GM12878 (cell line): ENCODE measurements around the gene MAPKAP1. TPM values are rescaled to one million over a fixed set of nuclear protein-coding genes. Genes with fewer than 3 reads are reported as not detected.

Experiments
- ATAC-seq: fragments of 200-7000 bp; cut with Tn5 transposase; 3 replicates; pipeline ENCODE4 v1.9.1; 2020; ENCODE audit warnings: mild to moderate bottlenecking, moderate library complexity
- BruUV-seq: library from RNA; stranded (reverse); fragments of 400-500 nt; replicated peaks from 2 replicates; lab custom pipeline; 2021; lab: Mats Ljungman, UMichigan
- CTCF ChIA-PET: fragments of 300-600 bp; sonication (Branson Sonifier 250); formaldehyde crosslinking; extraction: SDS; loops from one replicate; lab custom pipeline; 2021; ENCODE audit warnings: inconsistent platforms; lab: Yijun Ruan, JAX
- POLR2A ChIA-PET: fragments of 350-600 bp; formaldehyde crosslinking; extraction: SDS; loops from one replicate; lab custom pipeline; 2021; ENCODE audit warnings: inconsistent platforms; lab: Charles Lee
- RAD21 ChIA-PET: fragments of 300-600 bp; sonication (Branson Sonifier 250); formaldehyde crosslinking; loops from one replicate; lab custom pipeline; 2023; ENCODE audit warnings: antibody characterized with exemption; ENCODE audit not compliant: unreplicated experiment; lab: Charles Lee
- SMC1A ChIA-PET: fragments of 300-600 bp; sonication (Branson Sonifier 250); formaldehyde crosslinking; loops from one replicate; lab custom pipeline; 2023; ENCODE audit not compliant: unreplicated experiment, uncharacterized antibody; lab: Charles Lee
- DNase-seq: peaks from one replicate; pipeline ENCODE4 v3.0.0-alpha.2; 2011; ENCODE audit warnings: low read depth, low spot score
- FAIRE-seq: peaks from 3 replicates; lab custom pipeline; 2011; peaks lifted over from hg19 to GRCh38; lab: Jason Lieb, UNC
- H2AFZ ChIP-seq: 2 replicates; pipeline ENCODE4 v1.6.0; 2011; ENCODE audit warnings: low read depth, low read length, control low read depth; ENCODE audit not compliant: control insufficient read depth
- H3K27ac ChIP-seq: 2 replicates; pipeline ENCODE4 v1.5.1; 2011; ENCODE audit warnings: control low read depth; ENCODE audit not compliant: control insufficient read depth, insufficient read depth
- H3K27me3 ChIP-seq, 2 experiments: replicated peaks in 1 of 2; 2 replicates each; pipeline versions ENCODE4 v1.6.0 to v1.6.1; 2011; ENCODE audit warnings: low read length in 1 of 2; ENCODE audit not compliant: control insufficient read depth in 2 of 2, insufficient read depth in 2 of 2
- H3K36me3 ChIP-seq, 2 experiments: 2 replicates each; pipeline ENCODE4 v1.5.1; 2011; ENCODE audit warnings: low read length in 1 of 2; ENCODE audit not compliant: control insufficient read depth in 2 of 2, insufficient read depth in 2 of 2
- H3K4me1 ChIP-seq: 2 replicates; pipeline ENCODE4 v1.6.1; 2011; ENCODE audit warnings: mild to moderate bottlenecking, low read length, moderate library complexity, mixed read lengths; ENCODE audit not compliant: control insufficient read depth, insufficient read depth
- H3K4me2 ChIP-seq: 2 replicates; pipeline ENCODE4 v1.6.0; 2011; ENCODE audit warnings: control low read depth; ENCODE audit not compliant: control insufficient read depth, insufficient read depth
- H3K4me3 ChIP-seq: fragments of 200-600 bp; sonication (generic); 2 replicates; pipeline ENCODE4 v1.5.1; 2016
- H3K79me2 ChIP-seq: 2 replicates; pipeline ENCODE4 v1.6.0; 2011; ENCODE audit warnings: low read length; ENCODE audit not compliant: control insufficient read depth, insufficient read depth
- H3K9ac ChIP-seq: 2 replicates; pipeline ENCODE4 v1.8.0; 2011; ENCODE audit warnings: low read length, control low read depth, mixed read lengths; ENCODE audit not compliant: control insufficient read depth, insufficient read depth
- H3K9me3 ChIP-seq: replicated peaks from 3 replicates; pipeline ENCODE4 v1.5.1; 2011; ENCODE audit warnings: mild to moderate bottlenecking, low read length; ENCODE audit not compliant: control insufficient read depth, insufficient read depth
- H4K20me1 ChIP-seq: 2 replicates; pipeline ENCODE4 v1.6.0; 2011; ENCODE audit not compliant: control insufficient read depth, insufficient read depth
- ATF3 ChIP-seq: IDR thresholded peaks from 2 replicates; pipeline ENCODE4 v1.6.1; 2011; ENCODE audit warnings: low read depth, mild to moderate bottlenecking, low read length, moderate library complexity, borderline replicate concordance; ENCODE audit errors: extremely low read depth
- BMI1 ChIP-seq: fragments of 450-650 bp; IDR thresholded peaks from 2 replicates; pipeline ENCODE4 v1.6.1; 2016; ENCODE audit warnings: mild to moderate bottlenecking, moderate library complexity, borderline replicate concordance
- CREM ChIP-seq: IDR thresholded peaks from 2 replicates; pipeline ENCODE4 v1.6.1; 2014; ENCODE audit warnings: antibody characterized with exemption, low read depth
- CUX1 ChIP-seq: IDR thresholded peaks from 2 replicates; pipeline ENCODE4 v1.6.1; 2012; ENCODE audit warnings: improper control_type of control experiment, low read depth, low read length; ENCODE audit not compliant: insufficient replicate concordance
- E2F8 ChIP-seq: fragments of 450-650 bp; IDR thresholded peaks from 2 replicates; pipeline ENCODE4 v1.6.1; 2018; ENCODE audit warnings: mild to moderate bottlenecking, low read depth, moderate library complexity; ENCODE audit not compliant: partially characterized antibody
- IRF4 ChIP-seq: IDR thresholded peaks from 2 replicates; pipeline ENCODE4 v1.6.1; 2011; ENCODE audit warnings: low read depth, low read length
- MYC ChIP-seq: IDR thresholded peaks from 2 replicates; pipeline ENCODE4 v1.6.1; 2011; ENCODE audit warnings: mild to moderate bottlenecking, low read length, moderate library complexity, inconsistent platforms; ENCODE audit not compliant: insufficient read depth, insufficient replicate concordance, insufficient read length, severe bottlenecking
- NR2C2 ChIP-seq: IDR thresholded peaks from 2 replicates; pipeline ENCODE4 v1.6.1; 2011; ENCODE audit warnings: borderline replicate concordance, low read depth; ENCODE audit not compliant: control insufficient read depth, insufficient read length
- NRF1 ChIP-seq: conservative IDR thresholded peaks from 2 replicates; pipeline ENCODE4 v1.6.1; 2011; ENCODE audit warnings: mild to moderate bottlenecking, low read depth, low read length, improper control_type of control experiment
- POLR2A ChIP-seq: IDR thresholded peaks from 2 replicates; pipeline ENCODE4 v1.6.1; 2011; ENCODE audit warnings: low read depth, mild to moderate bottlenecking, low read length
- SMAD1 ChIP-seq: fragments of 450-650 bp; IDR thresholded peaks from 2 replicates; pipeline ENCODE4 v1.6.1; 2018; ENCODE audit warnings: mild to moderate bottlenecking, low read depth; ENCODE audit not compliant: partially characterized antibody
- SRF ChIP-seq, 2 experiments: IDR thresholded peaks; 2 replicates each; pipeline ENCODE4 v1.6.1; 2011; ENCODE audit warnings: low read depth in 2 of 2, low read length in 2 of 2, mild to moderate bottlenecking in 1 of 2, moderate library complexity in 1 of 2
- TBL1XR1 ChIP-seq: IDR thresholded peaks from 2 replicates; pipeline ENCODE4 v1.6.1; 2012; ENCODE audit warnings: low read depth, low read length, improper control_type of control experiment
- YBX1 ChIP-seq: fragments of 450-650 bp; IDR thresholded peaks from 2 replicates; pipeline ENCODE4 v1.6.1; 2016; ENCODE audit warnings: antibody characterized with exemption
- WGBS: methylation state at CpG from one replicate; pipeline ENCODE4 v1.1.6; 2016; ENCODE audit warnings: low lambda C conversion rate; ENCODE audit not compliant: insufficient replicate concordance, insufficient coverage; ENCODE audit errors: missing lambda C conversion rate; 5-methylcytosine and 5-hydroxymethylcytosine counted together
- in situ Hi-C: fragments of 300-500 bp; cut with MboI; formaldehyde crosslinking; loops from 9 replicates; pipeline ENCODE4 v1.14.3; 2018; ENCODE audit warnings: mixed read lengths
- intact Hi-C: fragments of 100-400 bp; cut with micrococcal nuclease; formaldehyde crosslinking; loops from one replicate; pipeline ENCODE4 v1.14.2; 2022; ENCODE audit not compliant: unreplicated experiment
- polyA plus RNA-seq, 11 experiments: library from polyadenylated mRNA; depleted of rRNA in 4 of 11; unstranded in 6 of 11; stranded (reverse) in 5 of 11; fragments of >200 nt; fragmentation: Nextera tagmentation in 4 of 11; fragmentation: Illumina TruSeq in 1 of 11; extraction: Ambion mirVana in 4 of 11; extraction: Trizol in 1 of 11; gene quantifications; 1 replicate in 1 of 11; 2 replicates in 10 of 11; pipeline versions ENCODE4 v1.2.1 to v1.2.3, GENCODE V29; 2011 to 2016; ENCODE audit warnings: inconsistent platforms in 2 of 11, missing spikeins in 2 of 11, low read depth in 1 of 11
- total RNA-seq, 4 experiments: library from RNA; depleted of rRNA in 3 of 4; stranded (reverse); fragments of >200 nt in 3 of 4; fragmentation: Illumina TruSeq in 1 of 4; extraction: Trizol in 1 of 4; gene quantifications; 2 replicates each; pipeline versions ENCODE4 v1.2.1 to v1.2.3, GENCODE V29; 2013 to 2021

Gene MAPKAP1
- total and polyA plus RNA-seq, 10 of the 15 experiments (the other 5 are each of a cell fraction or from before 2014, with no cell fraction given), result 5.1 to 188 (median 105) TPM

- no peak for TF ChIP-seq TBL1XR1
Measured at GRCh38 chr9:125432715-125433385, 274.2 kb downstream of the MAPKAP1 start (continued).

GRCh38 chr9:125431741-125432271, 275.2 kb downstream of the MAPKAP1 start:
- H3K36me3 ChIP-seq, result no peaks in the 10 kb centered on the region
- H3K4me3 ChIP-seq, result no peak overlapping the region
- no peak overlapping the region for H3K27ac ChIP-seq
- ChIA-PET POLR2A (no interaction called here), RAD21 (no interaction called here), CTCF (no interaction called here), SMC1A (no interaction called here)
- 65% methylated on average over 12 of the region's 12 CpGs for whole genome bisulfite sequencing
- intact Hi-C loops (no loop called here), in situ Hi-C loops (no loop called here)
- no peak for DNase-seq
- H3K4me1 ChIP-seq, result no peaks in the 10 kb centered on the region
- H3K4me2 ChIP-seq, result no peak overlapping the region
- no peak for ATAC-seq
- BruUV-seq, result no TSS peak
- no peaks in the 10 kb centered on the region for H3K27me3 ChIP-seq
- H3K9me3 ChIP-seq, result no peaks in the 10 kb centered on the region
- FAIRE-seq, result no peak
- H2AFZ ChIP-seq, result no peak overlapping the region
- H3K9ac ChIP-seq, result no peak overlapping the region
- H4K20me1 ChIP-seq, result no peaks in the 10 kb centered on the region
- H3K79me2 ChIP-seq, result no peaks in the 10 kb centered on the region
- TF ChIP-seq NR2C2, result no peak
- no peak for TF ChIP-seq NRF1
- no peak for TF ChIP-seq SMAD1
- TF ChIP-seq E2F8, result no peak
- no peak for TF ChIP-seq POLR2A
- TF ChIP-seq CUX1, result no peak
- TF ChIP-seq SRF (IDR thresholded peaks at IDR 0.05; ENCODE audit: low read depth in 2 of 2, low read length in 2 of 2), result no peak
- TF ChIP-seq BMI1, result no peak
- no peak for TF ChIP-seq ATF3
- TF ChIP-seq IRF4, result no peak
- TF ChIP-seq CREM, result no peak
- no peak for TF ChIP-seq MYC
- no peak for TF ChIP-seq YBX1
